ENCODE results near the gene CDS2.
A peak's percentile ranks its signal among the peaks of the same experiment; 100 is the strongest.

The CDS2 gene

DNA sequence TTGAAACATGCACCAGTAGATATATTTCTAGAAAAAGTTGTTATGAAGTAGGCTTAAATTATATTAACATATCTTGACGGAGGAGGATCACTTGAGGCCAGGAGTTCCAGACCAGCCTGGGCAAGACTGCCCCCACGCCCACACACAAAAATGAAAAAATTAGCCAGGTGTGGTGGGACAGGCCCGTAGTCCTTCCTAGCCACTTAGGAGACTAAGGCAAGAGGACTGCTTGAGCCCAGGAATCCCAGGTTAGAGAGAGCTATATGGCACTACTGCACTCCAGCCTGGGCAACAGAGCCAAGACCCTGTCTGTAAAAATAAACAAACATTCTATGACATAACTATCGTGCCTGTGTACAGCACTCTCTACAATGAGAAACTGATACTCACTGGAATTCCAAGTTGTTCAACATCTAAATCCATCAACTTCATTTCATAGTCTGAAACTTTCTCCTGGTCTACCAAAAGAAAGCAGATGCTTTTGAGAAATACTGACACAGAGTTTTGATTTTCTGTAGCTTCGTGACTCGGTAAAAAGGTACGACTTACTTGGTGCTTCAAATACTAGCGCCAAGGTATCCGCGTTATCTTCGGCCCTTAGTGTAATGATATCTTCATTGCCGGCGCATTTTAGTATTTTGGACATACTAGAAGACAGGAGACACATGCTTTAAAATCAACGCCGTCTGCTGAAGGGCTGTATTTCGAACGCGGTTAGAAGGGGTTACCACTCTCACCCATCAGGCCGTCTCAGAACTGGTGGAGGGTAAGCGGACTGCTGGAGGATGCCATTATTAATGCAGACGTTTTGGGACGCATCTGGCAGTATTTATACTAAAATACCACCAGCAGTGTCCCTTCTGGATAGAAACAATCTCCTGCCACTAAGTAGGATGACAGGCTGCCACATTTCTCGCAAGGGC, 8.3 kb upstream of the CDS2 start:
- DNase-seq = peak in 1 of 10 donors; percentile 31
- intact Hi-C loops (cut with DNase I) = no loop called here

DNA sequence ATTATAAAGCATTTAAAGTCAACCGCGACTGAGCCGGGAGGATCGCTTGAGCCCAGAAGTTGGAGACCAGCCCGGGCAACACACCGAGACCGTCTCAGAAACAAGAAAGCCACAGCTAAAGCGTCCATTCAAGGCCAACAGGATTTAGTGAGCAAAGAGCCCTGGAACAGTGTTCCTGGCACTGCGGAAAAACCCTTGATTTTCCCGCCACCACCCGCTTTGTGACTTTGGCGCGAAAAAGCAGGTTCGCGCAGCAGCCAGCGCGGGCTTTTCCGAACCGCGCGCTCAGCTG, 7.7 kb upstream of the CDS2 start:
- intact Hi-C loops (cut with DNase I) = no loop called here
- no peak for DNase-seq

DNA sequence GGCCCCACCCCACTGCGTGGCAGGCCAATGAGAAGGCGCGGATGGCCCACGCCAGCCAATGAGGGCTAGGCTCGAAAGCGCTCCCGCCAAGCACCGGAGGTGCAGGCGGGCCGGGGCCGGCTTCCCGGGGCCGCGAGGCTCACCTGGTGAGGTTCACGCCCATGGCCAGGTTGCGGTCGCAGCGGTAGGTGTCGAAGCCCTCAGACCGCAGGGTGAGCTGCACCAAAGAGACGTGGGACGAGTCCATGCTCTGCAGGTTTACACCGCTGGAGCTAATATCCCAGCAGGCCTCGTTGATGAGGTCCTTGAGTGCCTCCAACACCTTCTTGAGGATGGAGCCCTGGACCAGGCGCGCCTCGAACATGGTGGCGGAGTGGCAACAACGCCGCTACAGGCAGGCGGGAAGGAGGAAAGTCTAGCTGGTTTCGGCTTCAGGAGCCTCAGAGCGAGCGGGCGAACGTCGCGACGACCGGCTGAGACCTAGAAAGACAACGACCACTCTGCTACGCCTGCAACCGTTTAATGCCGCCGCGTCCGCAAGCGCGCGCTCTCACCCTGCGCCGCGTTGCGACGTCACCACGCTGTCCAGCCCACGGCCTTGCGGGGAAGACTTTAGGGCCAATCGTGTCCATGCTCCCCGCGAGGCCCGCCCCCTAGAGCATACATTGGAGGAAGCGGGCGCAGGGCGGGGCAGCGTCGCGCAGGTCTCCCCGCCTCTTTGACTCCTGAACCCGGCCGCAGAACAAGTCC, 7.2 kb upstream of the CDS2 start, which contains the start of gene PCNA:
PCNA (minus strand) TSS at position 524 of the 750 bp plus-strand sequence; CDS start at position 364, 160 bp downstream.
- peak; percentile 92 to 100 (median 96) for DNase-seq
- intact Hi-C loops (cut with DNase I) = loop anchor here (10.0 kb wide), 1 partner anchor 325 kb away; no protein-coding TSS in a partner anchor

DNA sequence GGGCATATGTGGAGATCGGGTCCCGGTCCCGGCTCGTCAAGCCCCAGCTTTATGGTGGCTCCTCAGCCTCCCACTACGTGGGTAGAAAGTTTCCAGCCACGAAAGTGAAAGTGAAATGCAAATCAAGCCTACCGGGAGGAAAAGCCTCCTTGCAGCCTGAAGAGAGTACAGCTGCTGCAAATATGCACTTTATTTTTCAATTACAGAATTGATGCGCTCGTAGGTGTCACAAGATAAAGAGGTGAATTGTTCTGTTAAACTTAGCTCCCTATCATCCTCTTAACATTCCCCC, 6.7 kb upstream of the CDS2 start:
- no peak for DNase-seq
- intact Hi-C loops (cut with DNase I) = loop anchor here (10.0 kb wide), 1 partner anchor 325 kb away; no protein-coding TSS in a partner anchor

DNA sequence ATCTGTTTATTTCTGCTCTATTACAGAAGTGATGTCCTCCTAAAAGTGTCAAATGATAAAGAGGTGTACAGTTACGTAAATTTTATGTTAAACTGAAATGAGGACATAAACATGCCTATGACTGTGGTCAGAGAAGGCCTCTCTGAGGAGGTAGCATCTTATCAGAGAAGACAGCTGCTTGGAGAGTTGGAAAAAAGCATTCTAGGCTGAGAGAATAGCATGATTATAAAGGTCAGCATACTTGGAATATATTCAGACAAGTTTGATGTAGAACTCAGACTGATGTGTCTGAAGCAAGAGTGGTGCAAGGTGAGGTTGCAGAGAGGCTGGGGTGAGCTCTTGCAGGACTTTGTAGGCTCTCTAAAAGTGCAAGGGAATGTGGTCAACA, 3.9 kb upstream of the CDS2 start:
- intact Hi-C loops (cut with DNase I) = loop anchor here (10.0 kb wide), 1 partner anchor 322 kb away; no protein-coding TSS in a partner anchor
- no peak for DNase-seq

DNA sequence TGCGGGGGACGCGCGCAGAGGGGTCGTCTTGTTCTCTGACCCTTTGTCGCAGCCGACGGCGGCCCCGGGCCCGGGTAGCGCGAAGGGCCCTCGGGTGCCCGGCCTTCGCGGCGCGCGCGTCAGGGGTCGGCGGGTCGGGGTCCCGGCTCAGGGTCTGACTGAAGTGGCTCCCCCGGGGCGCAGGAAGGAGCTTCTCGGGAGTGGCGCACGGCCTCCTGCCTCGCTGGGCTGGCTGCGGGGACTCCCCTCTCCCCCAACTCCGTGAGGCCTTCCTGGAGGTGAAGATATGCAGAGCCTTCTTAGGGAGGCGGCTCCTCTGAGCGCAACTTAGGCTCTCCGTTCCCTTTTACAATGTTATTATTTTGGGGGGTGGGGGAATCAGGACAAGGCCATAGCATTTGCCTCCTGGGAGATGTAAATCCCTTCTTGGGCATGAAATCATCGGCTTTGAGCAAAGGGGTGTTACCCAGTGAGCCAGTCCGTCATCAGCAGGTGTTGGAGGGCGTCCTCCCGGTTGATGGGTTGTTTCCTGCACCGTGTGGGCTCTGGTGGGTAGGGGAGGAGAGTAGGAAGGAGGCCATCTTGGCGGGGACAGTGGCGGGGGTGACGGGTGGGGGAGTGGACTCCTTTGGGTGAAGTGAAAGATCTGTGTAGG, 523 bp downstream of the CDS2 start:
- intact Hi-C loops (cut with DNase I) = loop anchor here (10.0 kb wide), 1 partner anchor 317 kb away; no protein-coding TSS in a partner anchor
- DNase-seq = peak in 8 of 10 donors; percentile 33 to 91 (median 44)

DNA sequence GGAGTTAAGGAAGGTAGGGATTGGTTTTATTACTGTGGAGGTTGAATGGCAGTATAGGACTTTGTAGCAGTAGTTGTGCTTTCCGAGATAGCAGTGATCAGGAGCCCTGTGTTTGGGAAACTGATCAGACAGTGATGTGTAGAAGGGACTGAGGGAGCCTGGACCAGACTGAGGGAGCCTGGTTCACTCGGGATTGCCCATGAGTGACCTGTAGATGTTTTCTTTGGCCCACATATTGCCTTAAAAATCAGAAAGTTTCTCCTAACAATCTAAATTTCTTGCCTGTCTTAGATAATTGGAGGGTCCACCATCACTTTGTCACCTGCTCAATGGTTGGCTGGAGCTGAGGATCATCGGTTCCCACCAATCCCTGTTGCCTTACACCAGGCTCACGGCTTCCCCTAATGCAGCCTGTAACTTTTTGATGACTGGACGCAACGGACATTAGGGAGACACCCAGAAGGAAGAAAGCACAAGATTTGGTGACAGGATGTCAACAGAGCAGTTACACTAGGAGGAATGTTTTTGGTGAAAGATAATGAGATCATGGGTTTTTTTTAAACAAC, 1.1 kb downstream of the CDS2 start:
- no peak for DNase-seq
- intact Hi-C loops (cut with DNase I) = loop anchor here (10.0 kb wide), 1 partner anchor 317 kb away; no protein-coding TSS in a partner anchor

DNA sequence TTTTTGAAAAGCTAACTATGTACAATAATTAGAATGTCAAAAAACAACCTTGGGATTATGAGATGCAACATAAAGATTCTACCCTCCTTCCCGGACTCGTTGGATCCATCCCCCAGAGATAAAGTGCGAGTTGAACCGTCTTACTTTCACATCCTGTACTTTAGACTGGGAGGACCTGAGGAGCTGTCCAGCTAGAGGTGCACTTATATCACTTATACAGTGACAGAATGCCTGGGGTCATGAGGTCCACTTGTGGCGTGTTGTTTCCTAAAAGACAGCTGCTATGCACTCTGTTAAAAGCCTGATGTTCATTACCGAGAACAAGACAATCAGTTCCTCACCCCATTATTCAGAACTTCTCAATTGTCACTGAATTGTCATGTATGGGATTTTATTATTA, 2.1 kb downstream of the CDS2 start:
- intact Hi-C loops (cut with DNase I) = loop anchor here (10.0 kb wide), 1 partner anchor 316 kb away; no protein-coding TSS in a partner anchor
- DNase-seq = no peak

DNA sequence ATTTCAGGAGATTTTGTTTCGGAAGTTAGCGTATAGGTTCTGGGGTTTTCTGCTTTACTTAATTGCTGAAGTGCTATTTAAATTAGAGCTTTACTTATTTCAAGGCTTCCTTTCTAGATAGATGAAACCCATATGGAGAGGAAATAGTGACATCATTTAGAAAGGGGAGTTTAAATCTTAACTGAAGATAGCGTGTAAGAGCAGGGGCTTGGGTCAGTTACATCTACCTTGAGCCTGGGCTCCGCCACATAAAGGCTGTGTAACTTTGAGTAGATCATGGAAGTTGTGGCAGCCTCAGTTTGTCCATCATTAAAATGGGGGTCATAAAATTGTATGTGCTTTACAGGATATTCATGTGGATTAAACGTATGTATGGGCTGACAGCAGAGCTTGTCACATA, 4.7 kb downstream of the CDS2 start:
- intact Hi-C loops (cut with DNase I) = no loop called here
- DNase-seq = no peak

DNA sequence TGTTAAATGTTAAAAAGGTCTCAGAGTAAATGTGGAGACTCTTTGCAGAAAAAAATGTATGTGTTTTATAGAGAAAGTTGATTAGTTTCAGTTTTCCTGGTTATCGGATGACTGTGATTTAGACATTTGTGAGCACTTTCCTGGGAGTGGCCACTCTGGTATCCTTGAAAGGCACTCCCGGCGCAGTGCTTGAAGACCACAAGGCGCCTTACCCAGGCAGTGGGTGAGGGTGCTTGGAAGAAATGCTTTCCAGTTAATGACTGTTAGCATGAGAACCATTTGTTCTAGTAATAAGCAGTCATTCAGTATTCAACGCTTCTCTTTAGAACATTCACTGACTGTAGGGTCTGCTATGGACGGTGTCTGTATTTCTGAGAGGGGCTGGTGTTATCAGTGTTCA, 7.2 kb downstream of the CDS2 start:
- no peak for DNase-seq
- intact Hi-C loops (cut with DNase I) = no loop called here

DNA sequence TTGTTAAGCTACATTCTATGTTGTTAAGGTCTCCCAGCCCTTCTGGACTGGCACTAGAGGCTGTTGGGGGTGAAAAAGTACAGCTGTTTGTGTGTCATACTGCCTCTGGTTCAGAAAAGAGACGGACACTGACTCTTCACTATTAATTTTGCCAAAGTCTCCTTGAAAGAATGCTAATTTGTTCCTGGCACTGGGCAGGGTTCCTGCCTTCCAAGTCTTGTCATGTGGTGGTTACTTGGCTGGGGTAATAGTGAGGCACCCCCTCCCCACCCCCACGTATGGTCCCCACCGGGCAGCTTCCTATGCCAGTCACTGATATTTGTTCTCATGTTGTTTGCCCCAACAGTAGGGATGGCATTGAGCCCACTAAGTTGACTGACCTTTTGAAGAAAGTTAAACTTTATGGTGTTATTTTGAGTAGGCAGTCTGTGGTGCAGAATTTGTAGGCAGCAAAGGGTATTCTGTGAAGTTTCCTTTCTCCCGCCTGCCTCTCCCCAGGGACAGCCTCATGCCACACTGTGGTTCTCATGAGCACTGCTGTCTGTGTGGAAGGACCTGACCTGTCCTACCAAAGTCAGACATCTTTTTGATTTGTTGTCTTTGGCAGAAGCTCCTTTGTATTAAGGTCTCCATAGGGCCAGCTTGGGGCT, 8.7 kb downstream of the CDS2 start:
- DNase-seq = peak in 1 of 10 donors; percentile 39
- intact Hi-C loops (cut with DNase I) = no loop called here

DNA sequence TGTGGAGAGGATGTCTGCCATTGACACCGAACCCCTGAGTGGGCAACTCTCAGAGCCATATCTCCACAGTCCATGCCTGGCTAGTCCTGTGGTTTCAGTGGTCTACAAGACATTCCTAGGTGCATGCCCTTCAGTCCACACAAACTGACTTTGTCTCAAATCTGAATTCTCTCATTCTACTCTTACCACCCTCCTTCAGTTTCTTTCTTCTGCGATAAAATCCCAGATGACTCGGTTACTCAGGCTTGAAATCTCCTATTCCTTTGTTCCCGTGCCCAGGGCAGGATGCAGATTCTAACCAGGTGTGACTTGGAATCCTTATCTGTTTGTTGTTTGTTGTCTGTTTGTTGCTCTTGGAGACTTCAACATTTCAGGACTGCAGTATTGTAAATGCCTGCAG, 9.3 kb downstream of the CDS2 start:
- DNase-seq = no peak
- intact Hi-C loops (cut with DNase I) = no loop called here

DNA sequence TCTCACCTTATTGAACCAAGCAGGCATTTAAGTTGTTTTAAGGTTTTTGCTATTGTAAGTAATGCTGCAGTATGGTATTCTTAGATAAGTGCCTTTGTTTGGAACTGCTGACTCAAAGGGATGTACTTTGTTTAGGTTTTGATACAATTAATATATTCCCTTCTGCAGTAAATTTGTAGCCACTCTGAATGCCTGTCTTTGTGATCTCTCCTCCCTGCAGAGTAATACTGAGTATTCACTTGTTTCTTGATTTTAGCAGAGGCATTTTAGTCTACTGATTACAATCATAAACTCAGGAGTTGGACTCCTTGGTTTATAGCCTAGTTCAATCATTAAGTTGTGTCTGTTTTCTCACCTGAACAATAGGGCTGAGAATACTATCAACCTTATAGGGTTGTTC, 13.4 kb downstream of the CDS2 start:
- intact Hi-C loops (cut with DNase I) = no loop called here
- DNase-seq = no peak

DNA sequence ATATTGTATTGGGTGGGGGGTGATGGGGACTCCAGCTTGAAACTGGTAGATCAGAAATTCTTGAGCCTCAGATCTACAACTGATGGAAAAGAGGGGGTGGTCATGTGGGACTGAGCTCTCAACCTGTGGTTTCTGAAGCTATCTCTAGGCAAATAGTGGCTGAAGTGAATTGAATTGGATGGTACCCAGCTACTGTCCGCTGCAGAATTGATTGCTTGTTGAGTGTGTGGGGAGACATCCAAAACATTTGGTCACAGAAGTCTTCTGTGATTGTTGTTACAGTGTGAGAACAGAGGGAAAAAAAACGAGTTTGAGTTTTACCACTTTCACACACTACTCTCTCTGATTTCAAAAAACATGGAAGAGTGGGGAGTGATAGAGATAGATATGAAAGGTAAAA, 14.8 kb downstream of the CDS2 start:
- intact Hi-C loops (cut with DNase I) = no loop called here
- DNase-seq = peak in 1 of 10 donors; percentile 41

DNA sequence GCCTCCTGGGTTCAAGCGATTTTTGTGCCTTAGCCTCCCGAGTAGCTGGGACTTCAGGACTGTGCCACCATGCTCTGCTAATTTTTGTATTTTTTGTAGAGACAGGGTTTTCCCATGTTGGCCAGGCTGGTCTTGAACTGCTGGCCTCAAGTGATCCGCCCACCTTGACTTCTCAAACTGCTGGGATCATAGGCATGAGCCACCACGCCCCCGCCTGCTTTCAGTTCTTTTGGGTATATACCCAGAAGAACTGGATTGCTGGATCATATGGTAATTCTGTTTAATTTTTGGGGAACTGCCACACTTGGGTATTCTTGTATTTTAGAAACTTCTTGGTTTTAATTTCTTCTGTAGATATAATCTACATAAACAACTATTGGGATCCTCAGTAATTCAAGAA, 17.0 kb downstream of the CDS2 start:
- no peak for DNase-seq

DNA sequence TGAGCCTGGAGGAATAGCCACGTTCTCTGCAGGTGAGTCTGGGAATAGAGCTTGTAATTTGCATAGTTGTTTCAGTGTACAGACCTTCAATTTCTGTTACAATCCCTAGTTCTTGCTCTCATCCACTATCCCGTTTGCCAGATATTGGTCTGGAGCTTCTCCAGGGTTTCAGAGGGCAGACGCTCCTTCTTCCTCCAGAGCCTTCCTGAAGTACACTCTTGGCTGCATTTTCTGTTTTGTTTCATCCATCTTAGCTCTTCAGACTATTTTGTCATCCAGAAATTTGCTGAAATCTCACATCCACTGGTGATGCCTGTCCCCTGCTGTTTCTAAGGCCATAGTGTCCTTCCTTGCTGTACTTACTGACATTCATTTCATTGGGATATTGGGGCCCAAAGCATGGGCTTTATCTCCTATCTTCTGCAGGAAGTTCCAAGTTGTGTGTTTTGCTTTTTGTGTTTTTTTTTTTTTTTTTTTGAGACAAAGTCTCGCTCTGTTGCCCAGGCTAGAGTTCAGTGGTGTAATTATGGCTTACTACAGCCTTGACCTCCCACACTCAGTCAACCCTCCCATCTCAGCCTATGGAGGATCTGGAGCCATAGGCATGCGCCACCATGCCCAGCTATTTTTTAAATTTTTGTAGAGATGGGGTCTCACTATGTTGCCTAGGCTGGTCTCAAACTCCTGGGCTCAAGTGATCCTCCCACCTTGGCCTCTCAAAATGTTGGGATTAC, 18.7 kb downstream of the CDS2 start:
- intact Hi-C loops (cut with DNase I) = no loop called here
- DNase-seq = no peak

More for the DNA sequence above, 17.0 kb downstream of the CDS2 start:
- intact Hi-C loops (cut with DNase I) = no loop called here

DNA sequence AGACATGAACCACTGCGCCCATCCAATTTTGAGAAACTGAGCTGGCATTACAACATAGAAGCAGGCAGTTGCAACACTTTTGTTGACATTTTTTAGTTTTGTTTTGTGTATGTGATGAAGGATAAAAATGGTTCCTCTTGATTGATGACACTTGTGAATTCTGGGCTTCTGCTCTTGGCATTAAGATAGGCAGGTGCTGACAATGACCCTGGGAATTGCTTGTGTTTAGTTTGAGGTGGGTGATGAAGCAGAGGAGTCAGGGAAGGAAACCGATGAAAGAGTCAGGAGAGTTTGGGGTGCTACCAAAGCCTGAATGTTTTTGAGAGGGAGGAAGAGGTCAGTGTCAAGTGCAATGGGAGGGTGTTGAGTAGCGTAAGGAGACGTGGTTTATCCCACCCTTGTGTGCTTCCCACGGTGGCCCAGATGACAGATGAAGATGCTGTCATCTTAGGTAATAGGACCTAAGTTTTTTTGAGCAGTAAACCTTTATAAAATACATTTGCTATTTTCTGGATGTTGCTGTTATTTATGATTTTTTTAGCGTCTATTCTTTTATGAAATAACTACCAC, 19.4 kb downstream of the CDS2 start:
- intact Hi-C loops (cut with DNase I) = no loop called here
- DNase-seq = no peak

DNA sequence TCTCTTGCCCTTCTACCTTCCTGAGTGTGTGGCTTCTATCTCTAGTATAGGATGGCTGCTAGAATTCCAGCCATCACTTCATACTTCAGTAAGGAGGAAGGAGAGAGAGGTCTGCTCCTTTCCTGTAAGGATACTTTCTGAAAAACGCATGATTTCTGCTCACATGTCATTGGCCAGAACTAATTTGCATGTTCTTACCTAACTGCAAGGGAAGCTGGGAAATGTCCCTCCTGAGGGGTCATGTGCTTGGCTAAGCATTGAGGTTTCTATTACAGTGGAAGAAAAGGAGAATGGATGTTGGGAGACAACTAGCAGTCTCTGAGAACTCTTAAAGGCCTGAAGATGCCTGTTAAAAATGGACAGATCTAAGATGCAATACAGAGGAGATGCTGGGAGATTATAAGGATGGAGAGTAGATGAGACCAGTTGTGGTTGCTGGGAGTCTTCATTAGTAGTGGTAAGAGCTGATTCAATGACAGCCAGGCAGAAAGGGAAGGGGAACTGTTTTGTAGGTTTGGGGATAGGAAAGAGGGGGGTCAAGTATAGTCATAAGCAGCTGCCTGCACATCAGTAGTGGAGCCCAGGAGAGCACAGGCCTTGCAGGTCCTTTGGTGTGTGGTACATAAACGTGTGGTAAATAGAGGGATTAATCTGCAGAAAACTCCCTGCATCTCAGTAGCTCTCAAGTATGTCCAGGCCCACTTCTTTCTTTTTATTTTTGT, 20.2 kb downstream of the CDS2 start:
- intact Hi-C loops (cut with DNase I) = no loop called here
- DNase-seq = no peak

DNA sequence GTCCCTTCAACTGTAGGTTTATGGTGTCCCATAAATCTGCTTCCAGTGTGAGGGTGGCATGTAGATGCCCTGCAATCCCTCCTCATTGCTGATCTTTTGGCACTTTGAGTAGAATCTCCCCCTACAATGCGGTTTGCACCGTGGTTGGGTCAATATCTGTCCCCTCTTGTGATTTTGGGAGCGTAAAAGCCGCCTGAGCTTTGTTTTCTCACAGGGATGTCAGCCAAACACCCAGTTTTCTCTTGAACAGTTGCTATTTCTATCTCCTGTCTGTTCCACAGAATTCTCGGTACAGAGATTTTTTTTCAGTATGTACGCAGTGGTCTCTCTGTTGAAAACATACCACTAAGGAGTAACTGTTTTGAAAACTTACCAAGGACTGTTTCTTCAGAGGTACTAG, 21.8 kb downstream of the CDS2 start:
- intact Hi-C loops (cut with DNase I) = no loop called here
- DNase-seq = no peak
